Gastroesophageal sphincter (tissue), 3 donors: ENCODE results near the gene IQSEC3.

Source experiments
- CTCF ChIP-seq, 4 experiments: fragments of 200-600 bp in 2 of 4; fragments of 450-650 bp in 2 of 4; sonication (generic) in 1 of 4; IDR thresholded peaks; one replicate each; pipeline ENCODE4 v1.5.1; 2017 to 2019; ENCODE audit warnings: antibody characterized with exemption in 4 of 4, mild to moderate bottlenecking in 2 of 4, moderate library complexity in 2 of 4
- EP300 ChIP-seq: sonication (generic); formaldehyde crosslinking; IDR thresholded peaks from one replicate; pipeline ENCODE4 v1.6.1; 2017; ENCODE audit warnings: antibody characterized with exemption, mild to moderate bottlenecking
- POLR2A ChIP-seq, 2 donors: fragments of 450-650 bp; IDR thresholded peaks; one replicate each; pipeline ENCODE4 v1.6.1; 2017; ENCODE audit warnings: antibody characterized with exemption in 2 of 2, mild to moderate bottlenecking in 2 of 2, moderate library complexity in 1 of 2
- POLR2AphosphoS5 ChIP-seq: sonication (generic); formaldehyde crosslinking; IDR thresholded peaks from one replicate; pipeline ENCODE4 v1.6.1; 2017; ENCODE audit warnings: antibody characterized with exemption

- no peak for TF ChIP-seq POLR2A (IDR thresholded peaks at IDR 0.05)
- TF ChIP-seq CTCF (IDR thresholded peaks at IDR 0.05) = no peak
- no peak for TF ChIP-seq POLR2AphosphoS5
- TF ChIP-seq EP300 = no peak
Observed at GRCh38 chr12:157644-158043, 91.1 kb downstream of the IQSEC3 start.
